Stimulated activated CD4-positive, alpha-beta T cell treated with anti-CD3 and anti-CD28 coated beads, Interleukin-4, amount 100 ng/mL, for 4 hours (primary cell): Measurements from ENCODE around the gene NPAS2.

ENCODE experiments used
- DNase-seq, 2 experiments: peaks; one replicate each; pipeline ENCODE4 v3.0.0-alpha.2; 2020

Gene NPAS2

DNA sequence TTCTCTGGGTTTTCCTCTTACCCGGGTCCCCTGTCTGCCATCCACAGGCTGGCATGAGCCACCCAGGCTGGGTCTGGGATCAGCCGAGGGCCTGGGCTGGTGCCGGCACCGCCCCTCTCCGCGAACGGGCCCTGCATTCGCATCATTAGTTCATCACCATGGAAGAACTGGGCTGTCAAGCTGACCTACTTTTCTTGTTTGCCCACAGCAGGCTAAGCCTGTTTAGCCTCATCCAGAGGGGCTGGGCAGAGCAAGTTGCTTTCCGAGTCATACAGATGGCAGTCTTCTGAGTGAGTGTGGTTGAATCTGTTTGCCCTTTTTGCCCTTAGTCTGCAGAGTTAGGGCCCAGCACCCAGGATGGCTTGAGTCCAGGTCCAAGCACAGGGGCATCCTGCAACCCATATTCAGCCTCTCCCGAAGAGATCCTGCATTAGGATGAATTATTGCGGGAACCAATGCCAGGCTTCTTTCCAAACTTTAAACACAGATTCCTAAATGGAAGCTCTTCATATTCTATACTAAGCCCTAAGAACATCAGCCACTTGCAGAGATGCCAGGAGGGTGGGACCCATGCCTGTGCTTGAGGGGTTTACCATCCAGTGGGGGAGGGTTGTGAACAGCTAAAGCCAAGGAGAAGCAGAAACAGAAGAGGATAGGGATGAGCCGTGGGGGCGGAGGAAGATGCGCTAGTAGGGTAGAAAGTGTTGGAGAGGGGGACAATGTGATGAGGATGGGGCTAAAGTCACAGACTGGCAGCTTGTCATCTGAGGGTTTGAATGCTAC is 68.0 kb downstream of the NPAS2 start:
- no peak for DNase-seq

- no peak for DNase-seq
Measured at GRCh38 chr2:100888601-100889000, 68.7 kb downstream of the NPAS2 start.

GRCh38 chr2:100889286-100889685 is 69.3 kb downstream of the NPAS2 start:
- DNase-seq, result no peak

- no peak for DNase-seq
Measured at GRCh38 chr2:100891906-100892642, 72.1 kb downstream of the NPAS2 start.

DNA sequence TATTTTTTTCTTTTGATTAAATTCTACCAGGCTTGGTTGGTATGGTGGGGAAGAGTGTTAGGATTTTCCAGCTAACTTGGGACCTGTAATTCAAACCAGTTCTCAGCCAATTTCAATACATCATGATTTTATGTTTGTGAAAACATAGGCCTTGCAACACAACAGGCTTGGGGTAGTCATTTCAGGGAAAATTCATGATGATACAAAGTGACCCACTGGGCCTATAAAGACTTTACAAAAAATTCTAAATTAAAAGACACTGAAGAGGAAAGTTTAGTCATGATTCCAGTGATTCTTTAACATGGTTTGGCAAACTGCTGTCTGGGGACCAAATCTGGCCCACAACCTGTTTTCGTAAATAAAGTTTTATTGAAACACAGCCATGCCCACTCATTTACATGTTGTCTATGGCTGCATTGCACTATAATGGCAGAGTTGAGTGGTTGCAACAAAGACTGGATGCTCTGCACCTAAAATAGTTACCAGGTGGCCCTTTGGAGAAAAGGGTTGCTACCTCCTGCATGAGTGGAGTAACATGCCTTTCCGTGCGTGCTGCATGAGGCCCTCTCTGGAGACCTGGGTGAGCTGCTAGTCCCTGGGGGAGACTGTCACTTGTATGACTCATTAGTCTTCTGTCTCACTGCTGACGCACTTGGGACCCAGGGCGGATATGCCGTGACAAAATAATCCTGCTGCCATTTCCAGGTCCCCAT is 73.6 kb downstream of the NPAS2 start:
- no peak for DNase-seq

DNA sequence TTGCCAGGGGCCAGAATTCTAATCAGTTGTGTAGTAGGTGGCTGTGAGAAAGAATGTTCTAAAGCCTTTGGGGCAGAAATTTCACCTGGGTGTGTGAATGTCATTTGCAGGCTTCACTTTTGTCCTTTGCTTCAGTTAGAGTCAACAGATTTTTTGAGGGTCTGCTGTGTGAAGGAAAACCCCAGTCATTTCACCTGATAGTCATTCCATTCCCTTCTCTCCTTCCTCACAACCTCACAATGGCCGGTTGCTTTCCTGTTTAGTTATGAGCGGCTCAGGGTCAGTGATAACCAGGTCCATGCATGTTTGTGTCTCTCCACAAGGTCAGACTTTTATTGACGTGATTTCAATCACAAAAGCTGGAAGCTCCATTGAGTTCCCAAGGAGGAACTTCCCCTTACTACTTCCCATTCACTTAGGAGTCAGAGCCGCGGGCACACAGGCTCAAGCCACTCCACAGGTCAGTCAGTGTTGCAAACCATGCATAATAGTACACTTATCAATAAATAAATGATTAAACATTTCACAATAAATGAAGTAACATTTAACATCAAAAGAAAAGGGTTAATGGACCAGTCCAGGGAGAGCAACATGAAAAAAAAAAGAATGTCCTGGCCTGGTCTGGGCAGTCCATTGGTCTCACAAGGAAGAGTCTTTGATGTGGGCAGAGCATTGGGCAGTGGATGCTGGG is 74.3 kb downstream of the NPAS2 start:
- no peak for DNase-seq

GRCh38 chr2:100894796-100895156 is 74.8 kb downstream of the NPAS2 start:
- no peak for DNase-seq

DNA sequence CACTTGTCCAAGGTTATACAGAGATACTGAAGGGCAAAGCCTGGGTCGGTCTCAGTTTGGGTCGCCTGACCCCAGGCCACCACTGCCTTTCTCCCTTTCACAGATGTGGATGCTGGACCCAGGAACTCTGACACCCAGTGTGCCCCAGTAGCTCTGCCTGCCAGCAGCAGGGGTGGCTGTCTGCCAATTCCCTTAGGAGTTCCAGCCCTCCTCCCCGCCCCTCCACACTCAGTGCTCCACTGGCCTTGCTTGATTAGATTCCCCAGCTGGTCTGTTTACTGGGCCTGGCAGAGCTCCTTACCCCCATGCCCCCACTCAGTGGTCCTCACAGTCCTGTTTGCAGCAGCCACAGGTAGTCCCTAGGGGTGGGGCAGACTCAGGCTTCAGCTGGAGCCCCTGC is 75.5 kb downstream of the NPAS2 start:
- no peak for DNase-seq

GRCh38 chr2:100895934-100896685 is 76.2 kb downstream of the NPAS2 start:
- DNase-seq, result no peak

GRCh38 chr2:100898035-100898665 is 78.2 kb downstream of the NPAS2 start:
- DNase-seq, result no peak

GRCh38 chr2:100900156-100900795 is 80.3 kb downstream of the NPAS2 start:
- no peak for DNase-seq

DNA sequence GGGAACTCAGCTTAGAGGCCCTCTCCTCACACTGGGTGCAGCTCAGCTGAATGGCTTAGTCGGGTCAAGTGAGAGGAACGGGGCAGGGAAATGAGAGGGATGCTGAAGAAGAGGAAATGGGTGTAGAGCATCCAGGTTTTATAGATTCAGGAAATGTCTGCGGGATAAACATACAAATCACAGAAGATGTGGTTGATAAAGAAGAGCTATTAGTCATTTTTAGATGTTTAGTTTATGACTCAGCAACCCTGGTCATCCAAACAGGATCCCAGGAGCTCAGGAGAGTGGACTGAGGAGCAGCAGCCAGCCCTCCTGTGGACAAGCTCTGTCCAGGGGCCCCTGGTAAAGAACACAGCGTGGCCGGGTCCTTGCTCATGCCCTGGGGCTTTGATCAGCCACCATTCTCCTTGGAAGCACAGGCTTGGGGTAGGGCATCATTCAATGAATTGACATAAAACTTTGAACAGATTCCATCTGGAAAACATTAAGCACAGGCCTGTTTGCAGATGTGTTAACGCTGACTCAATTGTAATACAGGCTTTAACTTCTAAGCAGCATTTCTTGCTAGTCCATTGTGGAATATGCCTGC is 83.0 kb downstream of the NPAS2 start:
- no peak for DNase-seq

DNA sequence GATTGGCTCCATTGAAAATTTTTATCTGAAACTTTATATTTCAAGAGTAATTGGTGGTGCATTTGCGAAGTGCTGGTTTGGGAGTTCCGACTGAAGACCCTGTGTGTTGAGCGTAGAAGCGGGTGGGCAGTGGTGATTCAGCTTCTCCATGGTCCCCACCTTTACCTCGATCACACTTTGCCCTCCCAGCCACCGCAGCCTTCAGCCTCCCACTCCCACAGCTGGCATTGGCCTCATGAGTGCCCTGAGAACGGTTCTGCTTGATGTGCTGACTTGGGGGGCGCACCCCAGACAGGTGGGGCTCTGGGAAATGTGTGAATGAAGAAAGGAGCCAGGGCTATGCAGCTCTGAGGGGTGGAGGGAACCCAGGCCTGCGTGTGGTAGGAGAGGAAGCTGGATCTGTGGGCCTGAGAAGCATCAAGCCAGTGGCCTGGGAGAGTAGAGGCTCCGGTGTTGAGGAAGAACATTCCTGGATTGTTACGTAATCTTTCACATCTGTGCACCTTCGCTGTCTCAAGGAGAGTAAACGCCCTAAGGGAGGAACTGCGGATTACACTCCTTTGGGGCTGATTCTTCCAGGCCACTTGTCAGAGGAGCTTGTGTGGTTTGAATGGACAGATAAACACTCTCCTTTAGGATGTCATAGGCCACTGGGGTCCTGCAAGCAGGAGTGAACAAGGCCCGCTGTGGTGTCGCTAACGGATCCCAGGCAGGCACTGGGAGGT is 83.8 kb downstream of the NPAS2 start:
- no peak for DNase-seq

- no peak for DNase-seq
Measured at GRCh38 chr2:100905132-100905805, 85.3 kb downstream of the NPAS2 start.

DNA sequence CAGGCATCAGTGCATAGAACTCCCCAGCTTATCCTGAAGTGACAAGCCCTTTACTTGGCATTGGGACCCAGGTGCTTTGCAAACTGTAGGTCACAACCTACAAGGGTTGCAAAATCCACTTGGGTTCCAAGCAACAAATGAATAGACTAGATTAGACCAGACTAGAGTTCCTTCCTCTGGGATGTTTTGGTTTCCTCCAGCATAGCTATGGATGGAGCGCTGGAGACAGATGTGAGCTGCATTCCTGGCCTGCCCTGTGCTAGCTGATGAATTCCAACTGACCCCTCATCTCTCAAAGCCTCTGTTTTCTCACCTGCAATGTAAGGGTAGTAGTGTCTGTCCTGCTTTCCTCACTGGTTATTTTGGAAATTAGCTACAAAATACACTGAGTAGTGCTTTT is 86.2 kb downstream of the NPAS2 start:
- DNase-seq, result no peak

DNA sequence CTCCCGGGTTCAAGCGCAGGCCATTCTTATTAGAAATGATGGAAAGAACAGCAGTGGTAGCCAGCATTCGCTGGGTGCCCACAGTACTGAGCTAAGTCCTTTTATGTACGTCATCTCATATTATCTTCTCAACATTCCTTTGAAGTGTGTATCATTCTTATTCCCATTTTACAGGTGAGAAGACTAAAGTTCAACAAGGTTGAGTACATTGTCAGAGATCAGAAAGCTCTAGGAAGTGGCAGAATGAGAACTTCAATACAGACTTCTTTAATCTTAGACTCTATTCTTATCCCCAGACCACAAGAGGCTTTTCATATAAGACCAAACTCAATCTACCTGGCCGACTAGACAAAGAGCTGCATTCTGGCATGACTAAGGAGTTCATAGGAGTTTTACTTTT is 86.7 kb downstream of the NPAS2 start:
- DNase-seq, result no peak

DNA sequence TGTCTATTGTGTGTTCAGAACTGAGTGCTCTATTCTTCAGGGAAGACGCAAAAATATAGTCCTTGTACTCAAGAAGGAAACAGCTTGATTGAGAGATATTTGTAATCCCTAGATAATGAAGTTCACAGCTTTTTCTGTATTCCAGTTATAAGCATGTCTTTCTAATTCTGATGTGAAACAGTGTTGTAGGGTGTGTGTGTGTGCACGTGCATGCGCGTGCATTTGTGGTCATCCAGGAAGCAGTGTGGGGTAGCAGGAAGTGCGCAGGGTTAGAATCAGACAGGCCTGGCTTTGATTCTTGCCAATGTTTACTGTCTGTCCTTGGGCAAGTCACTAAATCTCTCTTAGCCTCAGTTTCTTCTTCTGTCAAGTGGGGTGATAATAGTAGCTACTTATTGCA is 87.9 kb downstream of the NPAS2 start:
- DNase-seq, result no peak

DNA sequence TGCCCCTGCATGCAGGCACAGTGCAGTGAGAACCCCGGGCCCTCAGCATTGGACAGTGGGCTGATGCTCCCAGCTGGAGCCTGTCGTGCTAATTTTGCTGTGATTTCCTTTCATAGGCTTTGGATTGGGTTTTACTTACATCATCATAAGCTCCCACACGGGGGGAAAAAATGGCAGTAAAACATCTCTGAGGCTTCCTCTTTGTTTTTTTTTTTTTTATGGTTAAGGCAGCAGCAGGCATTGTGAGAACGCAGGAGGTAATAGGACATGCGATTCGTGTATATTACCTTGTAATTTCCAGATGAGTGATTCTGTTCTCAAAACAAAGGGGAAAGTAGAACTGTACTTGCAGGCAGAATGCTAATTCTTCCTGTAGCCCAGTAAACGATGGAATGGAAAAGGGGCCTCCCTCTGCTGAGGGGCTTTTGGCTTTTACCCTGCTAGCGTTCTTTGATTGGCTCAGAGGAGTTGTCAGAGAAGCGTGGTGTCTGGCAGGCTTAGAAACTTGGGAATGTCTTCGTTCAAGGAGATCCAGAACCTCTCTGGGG is 89.7 kb downstream of the NPAS2 start:
- DNase-seq, result no peak

GRCh38 chr2:100910111-100910510 is 90.2 kb downstream of the NPAS2 start:
- no peak for DNase-seq

DNA sequence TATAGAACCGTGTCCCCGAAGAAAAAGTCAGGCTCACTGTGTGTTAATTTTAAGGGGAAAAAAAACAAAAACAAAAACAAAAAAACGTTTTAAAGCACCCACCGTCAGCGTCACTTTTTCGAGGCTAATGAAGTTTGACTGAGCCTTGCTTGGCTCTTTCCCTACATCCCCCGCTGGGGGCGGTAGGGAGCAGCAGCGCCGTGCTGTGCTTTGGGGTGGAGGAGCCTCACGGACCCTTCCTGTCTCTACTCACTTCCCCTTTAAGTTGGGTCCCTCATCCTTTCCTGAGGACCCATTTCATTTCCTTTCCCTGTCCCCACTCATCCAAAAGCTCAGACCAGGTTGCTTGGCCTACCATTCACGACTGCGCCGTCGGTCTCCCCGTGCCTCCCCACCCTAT is 99.4 kb downstream of the NPAS2 start:
- DNase-seq, result no peak
